ENCODE results near the gene CAB39L.

The CAB39L gene

DNA sequence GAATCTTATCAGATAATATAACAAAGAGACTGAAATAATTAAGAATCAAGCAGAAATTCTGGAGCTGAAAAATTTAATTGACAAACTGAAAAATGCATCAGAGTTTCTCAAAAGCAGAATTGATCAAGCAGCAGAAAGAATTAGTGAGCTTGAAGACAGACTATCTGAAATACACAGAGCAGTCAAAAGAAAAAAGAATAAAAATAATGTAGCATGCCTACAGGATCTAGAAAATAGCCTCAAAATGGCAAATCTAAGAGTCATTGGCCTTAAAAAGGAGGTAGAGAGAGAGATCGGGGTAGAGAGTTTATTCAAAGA lies 39.2 kb downstream of the CAB39L start:
- TF ChIP-seq TAF1 (IDR thresholded peaks at IDR 0.05; ENCODE audit: low read depth), result no peak
- TF ChIP-seq TCF12 (IDR thresholded peaks at IDR 0.05; ENCODE audit: low read depth), result no peak

DNA sequence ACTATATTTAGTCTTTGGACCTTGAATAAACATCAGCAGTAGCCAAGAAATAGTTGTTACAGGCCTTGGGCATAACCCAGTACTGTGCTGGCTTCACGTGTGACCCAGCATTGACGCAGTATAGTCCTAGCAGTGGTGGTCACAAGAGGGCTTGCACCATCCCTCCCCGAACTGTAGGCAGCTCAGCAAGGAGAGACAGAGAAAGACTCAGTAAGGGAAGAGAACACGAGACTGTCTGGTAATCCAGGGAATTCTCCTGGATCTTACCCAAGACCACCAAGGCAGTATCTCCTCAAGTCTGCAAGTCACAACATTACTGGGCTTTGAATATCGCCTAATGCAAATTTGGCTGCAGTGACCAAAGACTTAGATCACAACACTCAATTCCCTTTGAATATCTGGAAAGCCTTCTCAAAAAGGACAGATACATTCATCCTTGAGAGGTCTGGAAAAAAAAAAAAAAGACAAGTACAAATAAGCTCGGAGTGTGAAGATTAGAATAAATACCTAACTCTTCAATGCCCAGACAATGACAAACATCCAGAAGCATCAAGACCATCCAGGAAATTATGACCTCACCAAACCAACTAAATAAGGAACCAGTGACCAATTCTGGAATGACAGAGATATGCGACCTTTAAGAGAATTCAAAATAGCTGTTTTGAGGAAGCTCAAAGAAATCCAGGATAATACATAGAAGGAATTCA lies 39.7 kb downstream of the CAB39L start:
- TF ChIP-seq CREB1 (IDR thresholded peaks at IDR 0.05; ENCODE audit: low read depth) (no peak), TEAD4 (IDR thresholded peaks at IDR 0.05) (no peak), FOXM1 (IDR thresholded peaks at IDR 0.05; ENCODE audit: borderline replicate concordance, low read depth) (no peak), ZBTB7A (IDR thresholded peaks at IDR 0.05; ENCODE audit: low read depth) (no peak), EGR1 (IDR thresholded peaks at IDR 0.05) (no peak)

GRCh38 chr13:49400755-49401659 lies 42.9 kb downstream of the CAB39L start:
- TF ChIP-seq FOXM1 (IDR thresholded peaks at IDR 0.05; ENCODE audit: borderline replicate concordance, low read depth) (no peak), TEAD4 (IDR thresholded peaks at IDR 0.05) (no peak)

DNA sequence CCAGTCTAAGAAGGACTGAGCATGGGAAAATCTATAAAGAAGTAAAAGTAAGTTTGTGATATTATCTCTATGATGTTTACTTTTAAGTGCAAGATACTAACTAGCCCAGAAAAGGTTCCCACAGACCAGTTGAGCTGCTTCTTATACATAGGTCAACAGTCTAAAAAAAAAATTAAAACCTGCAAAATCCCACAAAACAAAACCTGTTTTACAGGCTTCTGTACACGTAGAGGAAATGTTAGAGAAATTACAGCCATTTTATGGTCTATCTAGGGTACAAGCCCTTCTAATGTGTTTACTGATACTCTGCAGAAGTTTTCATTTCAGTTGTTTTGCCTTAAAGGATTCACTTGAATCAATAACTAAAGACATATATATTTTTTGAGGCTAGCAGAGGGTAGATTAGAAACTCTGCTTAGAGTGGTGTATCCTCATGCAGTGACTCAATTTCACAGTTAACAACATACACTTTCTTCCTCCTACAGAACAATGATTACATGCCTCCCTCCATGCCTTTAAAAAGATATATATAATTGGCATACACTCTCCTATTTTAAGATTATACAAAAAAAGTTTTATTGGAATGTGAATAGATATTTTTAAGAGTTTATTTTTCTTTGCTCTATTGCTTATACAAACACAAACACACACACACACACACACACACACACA lies 43.9 kb downstream of the CAB39L start:
- no peak for TF ChIP-seq TAF1 (IDR thresholded peaks at IDR 0.05; ENCODE audit: low read depth)
- TF ChIP-seq NFIC (IDR thresholded peaks at IDR 0.05), result no peak
- no peak for TF ChIP-seq RAD21 (IDR thresholded peaks at IDR 0.05; ENCODE audit: low read depth)
- no peak for TF ChIP-seq EP300 (IDR thresholded peaks at IDR 0.05; ENCODE audit: borderline replicate concordance)
- no peak for TF ChIP-seq FOXM1 (IDR thresholded peaks at IDR 0.05; ENCODE audit: borderline replicate concordance, low read depth)
- no peak for TF ChIP-seq YY1 (IDR thresholded peaks at IDR 0.05; ENCODE audit: low read depth)
- TF ChIP-seq CREB1 (IDR thresholded peaks at IDR 0.05; ENCODE audit: low read depth), result no peak
- no peak for TF ChIP-seq TCF12 (IDR thresholded peaks at IDR 0.05; ENCODE audit: low read depth)
- TF ChIP-seq, protein P1, sequence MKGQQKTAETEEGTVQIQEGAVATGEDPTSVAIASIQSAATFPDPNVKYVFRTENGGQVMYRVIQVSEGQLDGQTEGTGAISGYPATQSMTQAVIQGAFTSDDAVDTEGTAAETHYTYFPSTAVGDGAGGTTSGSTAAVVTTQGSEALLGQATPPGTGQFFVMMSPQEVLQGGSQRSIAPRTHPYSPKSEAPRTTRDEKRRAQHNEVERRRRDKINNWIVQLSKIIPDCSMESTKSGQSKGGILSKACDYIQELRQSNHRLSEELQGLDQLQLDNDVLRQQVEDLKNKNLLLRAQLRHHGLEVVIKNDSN (IDR thresholded peaks at IDR 0.05), result no peak
- TF ChIP-seq, protein P2, sequence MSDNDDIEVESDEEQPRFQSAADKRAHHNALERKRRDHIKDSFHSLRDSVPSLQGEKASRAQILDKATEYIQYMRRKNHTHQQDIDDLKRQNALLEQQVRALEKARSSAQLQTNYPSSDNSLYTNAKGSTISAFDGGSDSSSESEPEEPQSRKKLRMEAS (IDR thresholded peaks at IDR 0.05), result no peak
- no peak for TF ChIP-seq EGR1 (IDR thresholded peaks at IDR 0.05)
- no peak for TF ChIP-seq ZBTB7A (IDR thresholded peaks at IDR 0.05; ENCODE audit: low read depth)
- no peak for TF ChIP-seq TEAD4 (IDR thresholded peaks at IDR 0.05)
- no peak for TF ChIP-seq CEBPB (IDR thresholded peaks at IDR 0.05)
- no peak for TF ChIP-seq REST (IDR thresholded peaks at IDR 0.05; ENCODE audit: low read depth)

DNA sequence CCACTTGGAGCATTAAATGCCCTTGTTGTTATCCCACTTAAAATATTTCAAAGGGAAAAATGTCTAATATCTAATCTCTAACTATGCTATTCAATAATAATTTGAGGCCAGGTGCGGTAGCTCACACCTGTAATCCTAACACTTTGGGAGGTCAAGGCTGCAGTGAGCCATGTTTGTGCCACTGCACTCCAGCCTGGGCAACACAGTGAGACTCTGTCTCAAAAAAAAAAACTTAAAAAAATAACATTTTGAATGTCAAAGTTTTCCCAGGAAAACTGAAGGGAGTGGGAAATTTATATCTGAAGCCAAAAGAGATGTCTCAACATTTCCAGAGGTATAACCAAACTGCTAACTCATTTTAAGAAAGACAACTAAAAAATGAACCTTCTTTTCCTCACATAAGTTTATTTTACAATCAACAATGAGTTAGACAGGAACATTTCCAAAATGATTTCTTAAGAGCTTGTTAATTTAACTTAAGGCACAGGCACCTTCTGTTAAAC lies 47.9 kb downstream of the CAB39L start:
- TF ChIP-seq, protein P1 (IDR thresholded peaks at IDR 0.05), result no peak
- TF ChIP-seq CEBPB (IDR thresholded peaks at IDR 0.05) (no peak), RAD21 (IDR thresholded peaks at IDR 0.05; ENCODE audit: low read depth) (no peak), REST (IDR thresholded peaks at IDR 0.05; ENCODE audit: low read depth) (no peak), NFIC (IDR thresholded peaks at IDR 0.05) (no peak), TEAD4 (IDR thresholded peaks at IDR 0.05) (no peak)
- TF ChIP-seq, protein P2 (IDR thresholded peaks at IDR 0.05), result no peak

- no peak for TF ChIP-seq TAF1 (IDR thresholded peaks at IDR 0.05; ENCODE audit: low read depth)
- TF ChIP-seq TCF12 (IDR thresholded peaks at IDR 0.05; ENCODE audit: low read depth), result no peak
- TF ChIP-seq, protein P1 (IDR thresholded peaks at IDR 0.05), result no peak
- TF ChIP-seq EP300 (IDR thresholded peaks at IDR 0.05; ENCODE audit: borderline replicate concordance), result no peak
- no peak for TF ChIP-seq CREB1 (IDR thresholded peaks at IDR 0.05; ENCODE audit: low read depth)
These were observed 48.4 kb downstream of the CAB39L start for GRCh38 chr13:49395451-49395865.

Measured in Ishikawa (cell line).